HepG2 (cell line): ENCODE results near the gene RAI2. TPM values are rescaled to one million over a fixed set of nuclear protein-coding genes. Genes with fewer than 3 reads are reported as not detected.

Source experiments
- ATAC-seq: fragments of 200-7000 bp; cut with Tn5 transposase; 3 replicates; pipeline ENCODE4 v1.9.1; 2020; ENCODE audit warnings: mild to moderate bottlenecking, moderate library complexity
- BruUV-seq: library from RNA; stranded (reverse); fragments of 400-500 nt; replicated peaks from 2 replicates; lab custom pipeline; 2021; lab: Mats Ljungman, UMichigan
- CTCF ChIA-PET: fragments of 300-600 bp; formaldehyde crosslinking; extraction: SDS; loops from one replicate; lab custom pipeline; 2021; ENCODE audit warnings: low total read pairs, inconsistent platforms, low intra/inter-chr PET ratio; lab: Yijun Ruan, JAX
- POLR2A ChIA-PET: fragments of 350-600 bp; sonication (Branson Sonifier 250); formaldehyde crosslinking; loops from one replicate; lab custom pipeline; 2020; ENCODE audit warnings: antibody characterized with exemption, inconsistent platforms; lab: Yijun Ruan, JAX
- DNase-seq: peaks from one replicate; pipeline ENCODE4 v3.0.0-alpha.2; 2015; ENCODE audit warnings: low spot score
- FAIRE-seq: peaks from 3 replicates; lab custom pipeline; 2011; peaks lifted over from hg19 to GRCh38; lab: Jason Lieb, UNC
- H2AFZ ChIP-seq: one replicate; pipeline ENCODE4 v1.6.1; 2011; ENCODE audit warnings: low read length, inconsistent platforms
- H3K27ac ChIP-seq: fragments of 300-600 bp; 3 replicates; pipeline ENCODE4 v1.8.0; 2011; ENCODE audit warnings: mixed run types, mild to moderate bottlenecking, mixed read lengths, low read length, inconsistent platforms; ENCODE audit not compliant: insufficient read depth; ENCODE audit errors: extremely low read length
- H3K27me3 ChIP-seq, 2 experiments: fragments of 200-600 bp in 1 of 2; 2 replicates in 1 of 2; 3 replicates in 1 of 2; pipeline versions ENCODE4 v1.6.0 to v1.8.0; 2011; ENCODE audit warnings: low read length in 2 of 2, mild to moderate bottlenecking in 2 of 2, moderate library complexity in 2 of 2, inconsistent platforms in 1 of 2; ENCODE audit not compliant: insufficient read depth in 2 of 2, control insufficient read depth in 1 of 2
- H3K36me3 ChIP-seq, 2 experiments: fragments of 200-600 bp in 1 of 2; replicated peaks in 1 of 2; 2 replicates in 1 of 2; 3 replicates in 1 of 2; pipeline versions ENCODE4 v1.5.1 to v1.8.0; 2011; ENCODE audit warnings: low read length in 2 of 2, inconsistent platforms in 1 of 2; ENCODE audit not compliant: insufficient read depth in 2 of 2, control insufficient read depth in 1 of 2
- H3K4me1 ChIP-seq: 2 replicates; pipeline ENCODE4 v1.5.1; 2012; ENCODE audit warnings: low read length, inconsistent platforms; ENCODE audit not compliant: insufficient read depth
- H3K4me2 ChIP-seq: 2 replicates; pipeline ENCODE4 v1.6.0; 2011; ENCODE audit warnings: low read depth, low read length, inconsistent platforms
- H3K4me3 ChIP-seq, 3 experiments: fragments of 200-600 bp in 1 of 3; sonication (generic), shearing (Covaris generic) in 1 of 3; replicated peaks in 1 of 3; 2 replicates each; pipeline ENCODE4 v1.5.1; 2011 to 2016; ENCODE audit warnings: low read length in 3 of 3, inconsistent platforms in 2 of 3, low read depth in 2 of 3, mild to moderate bottlenecking in 2 of 3, control low read depth in 1 of 3, mixed read lengths in 1 of 3; ENCODE audit not compliant: insufficient read depth in 1 of 3
- H3K79me2 ChIP-seq: one replicate; pipeline ENCODE4 v1.6.1; 2011; ENCODE audit warnings: low read length, inconsistent platforms; ENCODE audit not compliant: insufficient read depth
- H3K9ac ChIP-seq: 2 replicates; pipeline ENCODE4 v1.6.0; 2011; ENCODE audit warnings: mild to moderate bottlenecking, low read depth, low read length, inconsistent platforms; ENCODE audit not compliant: insufficient read depth
- H3K9me3 ChIP-seq: 2 replicates; pipeline ENCODE4 v1.5.1; 2012; ENCODE audit warnings: mild to moderate bottlenecking, low read length
- H4K20me1 ChIP-seq: 2 replicates; pipeline ENCODE4 v1.6.0; 2011; ENCODE audit warnings: inconsistent platforms, mild to moderate bottlenecking, low read length, moderate library complexity; ENCODE audit not compliant: insufficient read depth
- ATF7 ChIP-seq, 2 experiments: fragments of 450-650 bp in 1 of 2; sonication (generic) in 1 of 2; formaldehyde crosslinking in 1 of 2; IDR thresholded peaks; 2 replicates each; pipeline versions ENCODE4 v1.4.0 to v1.6.1; 2016 to 2020; ENCODE audit warnings: antibody characterized with exemption in 1 of 2, mild to moderate bottlenecking in 1 of 2, missing genetic modification reagents in 1 of 2
- BCL3 ChIP-seq: sonication (generic); formaldehyde crosslinking; IDR thresholded peaks from 2 replicates; pipeline ENCODE4 v1.5.1; 2020; ENCODE audit warnings: mild to moderate bottlenecking, missing genetic modification reagents, moderate library complexity
- CCAR2 ChIP-seq: fragments of 200-400 bp; formaldehyde crosslinking; optimal IDR thresholded peaks from 2 replicates; pipeline ENCODE3; 2018; ENCODE audit warnings: low read depth, mild to moderate bottlenecking, low read length, moderate library complexity
- CEBPB ChIP-seq: IDR thresholded peaks from 2 replicates; pipeline ENCODE4 v1.6.1; 2011; ENCODE audit warnings: low read depth, low read length, improper control_type of control experiment, borderline replicate concordance
- ETV5 ChIP-seq: IDR thresholded peaks from 2 replicates; pipeline ENCODE4 v1.6.1; 2018; ENCODE audit warnings: missing biosample characterization, missing genetic modification reagents, inconsistent platforms, borderline replicate concordance
- GABPA ChIP-seq, 2 experiments: IDR thresholded peaks; 2 replicates each; pipeline ENCODE4 v1.6.1; 2011 to 2016; ENCODE audit warnings: low read depth in 2 of 2, low read length in 1 of 2, missing biosample characterization in 1 of 2, missing genetic modification characterization in 1 of 2
- HNRNPK ChIP-seq: fragments of 200-400 bp; formaldehyde crosslinking; IDR thresholded peaks from 2 replicates; pipeline ENCODE4 v1.6.1; 2018; ENCODE audit warnings: low read length, low read depth, moderate library complexity, mild to moderate bottlenecking; ENCODE audit not compliant: poor library complexity, severe bottlenecking
- KLF13 ChIP-seq: sonication (generic); formaldehyde crosslinking; IDR thresholded peaks from 2 replicates; pipeline ENCODE4 v1.4.0; 2020; ENCODE audit warnings: mild to moderate bottlenecking, missing genetic modification reagents
- MIXL1 ChIP-seq: IDR thresholded peaks from 2 replicates; pipeline ENCODE4 v1.6.1; 2016
- NBN ChIP-seq: fragments of 450-650 bp; conservative IDR thresholded peaks from 2 replicates; pipeline ENCODE4 v1.6.1; 2017
- NFKB2 ChIP-seq: sonication (generic); formaldehyde crosslinking; IDR thresholded peaks from 2 replicates; pipeline ENCODE4 v1.4.0; 2020; ENCODE audit warnings: missing genetic modification reagents, borderline replicate concordance
- RAD21 ChIP-seq: fragments of 450-650 bp; formaldehyde crosslinking; IDR thresholded peaks from 2 replicates; pipeline ENCODE4 v1.5.0; 2020; ENCODE audit warnings: mild to moderate bottlenecking
- ZNF263 ChIP-seq: sonication (generic); formaldehyde crosslinking; IDR thresholded peaks from 2 replicates; pipeline ENCODE4 v1.4.0; 2020; ENCODE audit warnings: missing genetic modification reagents
- ZNF317 ChIP-seq: sonication (generic); formaldehyde crosslinking; IDR thresholded peaks from 2 replicates; pipeline ENCODE4 v1.5.0; 2020; ENCODE audit warnings: mild to moderate bottlenecking, missing genetic modification reagents
- ZNF484 ChIP-seq: sonication (generic); formaldehyde crosslinking; IDR thresholded peaks from 2 replicates; pipeline ENCODE4 v1.5.1; 2020; ENCODE audit warnings: mild to moderate bottlenecking, low read depth, missing genetic modification reagents, borderline replicate concordance
- ZNF782 ChIP-seq: sonication (generic); formaldehyde crosslinking; IDR thresholded peaks from 2 replicates; pipeline ENCODE4 v1.4.0; 2020; ENCODE audit warnings: missing genetic modification reagents, mild to moderate bottlenecking, borderline replicate concordance
- ZNF891 ChIP-seq: sonication (generic); formaldehyde crosslinking; IDR thresholded peaks from 2 replicates; pipeline ENCODE4 v1.5.0; 2020; ENCODE audit warnings: mild to moderate bottlenecking, missing genetic modification reagents
- WGBS: methylation state at CpG from one replicate; pipeline ENCODE4 v1.1.6; 2017; ENCODE audit warnings: low lambda C conversion rate; 5-methylcytosine and 5-hydroxymethylcytosine counted together
- in situ Hi-C: cut with HindIII; loops from 2 replicates; pipeline ENCODE4 v1.10.0; 2017; ENCODE audit warnings: low pct_unique_long_range_greater_than_20kb; ENCODE audit not compliant: extremely low pct_ligation_motif_present
- intact Hi-C: fragments of 100-400 bp; cut with micrococcal nuclease; formaldehyde crosslinking; loops from one replicate; pipeline ENCODE4 v1.10.0; 2022; ENCODE audit not compliant: unreplicated experiment
- polyA plus RNA-seq, 8 experiments: library from polyadenylated mRNA; depleted of rRNA in 3 of 8; stranded (reverse) in 7 of 8; unstranded in 1 of 8; fragments of >200 nt; fragmentation: Illumina TruSeq in 4 of 8; extraction: Trizol in 4 of 8; gene quantifications; 2 replicates each; pipeline versions ENCODE4 v1.2.1 to v1.2.3, GENCODE V29; 2011 to 2016; ENCODE audit warnings: low read depth in 4 of 8, missing spikeins in 1 of 8, mixed read lengths in 1 of 8; ENCODE audit not compliant: insufficient read depth in 1 of 8
- total RNA-seq, 5 experiments: library from RNA; depleted of rRNA; stranded (reverse); fragments of >200 nt; fragmentation: Illumina TruSeq; extraction: Trizol; gene quantifications; 2 replicates each; pipeline ENCODE4 v1.2.3, GENCODE V29; 2016; ENCODE audit warnings: low read depth in 1 of 5

The RAI2 gene
- total and polyA plus RNA-seq, 2 of the 13 experiments (the other 11 are each of a cell fraction or from before 2014, with no cell fraction given): not detected

- no peak overlapping the region for H3K4me2 ChIP-seq
- no peaks in the 10 kb centered on the region for H3K79me2 ChIP-seq
- no peaks in the 10 kb centered on the region for H3K9me3 ChIP-seq
- no peak overlapping the region for H3K4me3 ChIP-seq
- in situ Hi-C loops: no loop called here
- no peaks in the 10 kb centered on the region for H4K20me1 ChIP-seq
- peak; percentile 12; the same call in 1 of the 2 replicates for TF ChIP-seq CEBPB
- TF ChIP-seq CCAR2: no peak
- no peaks in the 10 kb centered on the region for H3K36me3 ChIP-seq
- H2AFZ ChIP-seq: no peak overlapping the region
- 20% methylated on average over 1 of the region's 3 CpGs for WGBS
- H3K27me3 ChIP-seq: 0 out of 5 replicates have a peak, but pooled peaks cover 0 to 3% of the 10 kb centered on the region in 2 experiments
- H3K9ac ChIP-seq: no peak overlapping the region
- no peak for FAIRE-seq
- no peaks in the 10 kb centered on the region for H3K4me1 ChIP-seq
- no peak overlapping the region for H3K27ac ChIP-seq
- ATAC-seq: no peak
- POLR2A ChIA-PET: no interaction called here
- BruUV-seq: no TSS peak
- CTCF ChIA-PET: no interaction called here
- intact Hi-C loops: no loop called here
- no peak for DNase-seq
Observed at GRCh38 chrX:17836830-17837229, 24.3 kb downstream of the RAI2 start.

GRCh38 chrX:17833954-17834353 is 27.1 kb downstream of the RAI2 start:
- no TSS peak for BruUV-seq
- DNase-seq (no peak), ATAC-seq (no peak), FAIRE-seq (no peak)
- 0% methylated on average over 2 of the region's 2 CpGs for WGBS
- no peaks in the 10 kb centered on the region for H3K9me3 ChIP-seq
- no peak overlapping the region for H3K27ac ChIP-seq
- intact Hi-C loops: no loop called here
- no peak for TF ChIP-seq BCL3
- TF ChIP-seq ATF7 (IDR thresholded peaks at IDR 0.05): no peak
- no peak for TF ChIP-seq ATF7 (CRISPR knock-in tag; IDR thresholded peaks at IDR 0.05)
- no peak for TF ChIP-seq NBN
- TF ChIP-seq ZNF317 (CRISPR knock-in tag): no peak
- no peak for TF ChIP-seq MIXL1 (CRISPR knock-in tag)
- no peak for TF ChIP-seq HNRNPK
- no peak for TF ChIP-seq KLF13 (CRISPR knock-in tag)
- no peak for TF ChIP-seq ZNF782 (CRISPR knock-in tag)
- TF ChIP-seq GABPA (IDR thresholded peaks at IDR 0.05; ENCODE audit: low read depth, low read length): no peak
- TF ChIP-seq GABPA (CRISPR knock-in tag; IDR thresholded peaks at IDR 0.05; ENCODE audit: low read depth): no peak
- TF ChIP-seq NFKB2 (CRISPR knock-in tag): no peak
- no peak for TF ChIP-seq ZNF484 (CRISPR knock-in tag)
- no peak for TF ChIP-seq ZNF891 (CRISPR knock-in tag)
- TF ChIP-seq ZNF263 (CRISPR knock-in tag): no peak
- TF ChIP-seq RAD21 (CRISPR knock-in tag): no peak
- TF ChIP-seq ETV5 (CRISPR knock-in tag): no peak
- no peak overlapping the region for H3K4me2 ChIP-seq
- POLR2A ChIA-PET: no interaction called here
- H3K4me3 ChIP-seq: no peak overlapping the region
- CTCF ChIA-PET: no interaction called here
- no peaks in the 10 kb centered on the region for H3K79me2 ChIP-seq
- H3K4me1 ChIP-seq: no peaks in the 10 kb centered on the region
- no peak overlapping the region for H2AFZ ChIP-seq
- in situ Hi-C loops: no loop called here
- H4K20me1 ChIP-seq: no peaks in the 10 kb centered on the region
- H3K27me3 ChIP-seq: no peaks in the 10 kb centered on the region
- no peak overlapping the region for H3K9ac ChIP-seq
- H3K36me3 ChIP-seq: no peaks in the 10 kb centered on the region
